Right lobe of liver (tissue), 4 donors: ENCODE data around the gene PDZRN4.

Experiments
- POLR2A ChIP-seq: fragments of 450-650 bp; IDR thresholded peaks from one replicate; pipeline ENCODE4 v1.6.1; 2017; ENCODE audit warnings: antibody characterized with exemption, mild to moderate bottlenecking
- TF ChIP-seq, protein P1 (sequence below), 4 donors: fragments of 200-600 bp in 3 of 4; fragments of 450-650 bp in 1 of 4; IDR thresholded peaks; one replicate each; pipeline versions ENCODE4 v1.5.1 to v1.8.0; 2016 to 2022; ENCODE audit warnings: antibody characterized with exemption in 4 of 4, mild to moderate bottlenecking in 2 of 4
- donor health status: DM: no; HTN: no; CAD: no.
- donor health status: DM: no; HTN: no; CAD: no.
- donor health status: DM: no; HTN: yes; CAD: no.

DNA sequence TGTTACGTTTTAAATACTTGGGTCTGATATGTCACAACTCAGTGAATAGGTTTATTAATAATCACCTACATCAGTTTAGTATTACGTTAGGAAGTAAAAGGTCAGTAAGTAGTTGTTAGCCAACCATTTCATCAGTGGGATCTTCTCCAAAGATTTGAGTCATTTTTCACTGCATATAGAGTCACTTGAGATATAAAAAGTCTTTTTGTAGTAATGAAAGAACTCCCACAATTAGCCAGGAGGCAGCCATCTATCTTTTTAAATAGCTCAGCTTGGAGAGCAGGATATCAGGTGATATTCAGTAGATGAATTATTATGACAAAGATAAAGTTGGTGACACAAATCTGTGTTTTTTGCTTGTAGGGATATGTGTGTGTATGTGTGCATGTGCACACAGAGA lies 309.3 kb downstream of the PDZRN4 start:
- TF ChIP-seq, protein P1, sequence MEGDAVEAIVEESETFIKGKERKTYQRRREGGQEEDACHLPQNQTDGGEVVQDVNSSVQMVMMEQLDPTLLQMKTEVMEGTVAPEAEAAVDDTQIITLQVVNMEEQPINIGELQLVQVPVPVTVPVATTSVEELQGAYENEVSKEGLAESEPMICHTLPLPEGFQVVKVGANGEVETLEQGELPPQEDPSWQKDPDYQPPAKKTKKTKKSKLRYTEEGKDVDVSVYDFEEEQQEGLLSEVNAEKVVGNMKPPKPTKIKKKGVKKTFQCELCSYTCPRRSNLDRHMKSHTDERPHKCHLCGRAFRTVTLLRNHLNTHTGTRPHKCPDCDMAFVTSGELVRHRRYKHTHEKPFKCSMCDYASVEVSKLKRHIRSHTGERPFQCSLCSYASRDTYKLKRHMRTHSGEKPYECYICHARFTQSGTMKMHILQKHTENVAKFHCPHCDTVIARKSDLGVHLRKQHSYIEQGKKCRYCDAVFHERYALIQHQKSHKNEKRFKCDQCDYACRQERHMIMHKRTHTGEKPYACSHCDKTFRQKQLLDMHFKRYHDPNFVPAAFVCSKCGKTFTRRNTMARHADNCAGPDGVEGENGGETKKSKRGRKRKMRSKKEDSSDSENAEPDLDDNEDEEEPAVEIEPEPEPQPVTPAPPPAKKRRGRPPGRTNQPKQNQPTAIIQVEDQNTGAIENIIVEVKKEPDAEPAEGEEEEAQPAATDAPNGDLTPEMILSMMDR (IDR thresholded peaks at IDR 0.05): no peak
- TF ChIP-seq POLR2A: no peak
